GM12892 (cell line): Measurements from ENCODE around the gene IFFO2.

Experiments
- POLR2A ChIP-seq: IDR thresholded peaks from 2 replicates; pipeline ENCODE4 v1.6.1; 2011; ENCODE audit warnings: low read depth, low read length, control low read depth
- POLR2AphosphoS5 ChIP-seq: IDR thresholded peaks from 2 replicates; pipeline ENCODE4 v1.6.1; 2011; ENCODE audit warnings: low read depth, low read length, control low read depth
- TAF1 ChIP-seq: IDR thresholded peaks from 2 replicates; pipeline ENCODE4 v1.6.1; 2011; ENCODE audit warnings: low read depth, mild to moderate bottlenecking, control low read depth, low read length, borderline replicate concordance

GRCh38 chr1:18929686-18930085, 26.8 kb downstream of the IFFO2 start:
- no peak for TF ChIP-seq POLR2A
- TF ChIP-seq TAF1 = no peak
- TF ChIP-seq POLR2AphosphoS5 = no peak
